NCI-H748 treated with DMSO at 0.1 percent for 48 hours (cell line): ENCODE data around the gene ADAM12.
"Not testable (repeated sequence)": the region's sequence is repeated elsewhere in the genome, so short reads cannot be mapped to it uniquely, and the experiment has no call there.

Source experiments
- DNase-seq: peaks from one replicate; lab custom pipeline; 2025; lab: John Stamatoyannopoulos, UW

ADAM12 gene

GRCh38 chr10:126175641-126176262 is 212.5 kb downstream of the ADAM12 start:
- DNase-seq: no peak

GRCh38 chr10:126172755-126173154 is 215.5 kb downstream of the ADAM12 start:
- not testable (repeated sequence) for DNase-seq

GRCh38 chr10:126171555-126171954 is 216.7 kb downstream of the ADAM12 start:
- no peak for DNase-seq

GRCh38 chr10:126170776-126171175 is 217.5 kb downstream of the ADAM12 start:
- DNase-seq: no peak

GRCh38 chr10:126170371-126170770 is 217.9 kb downstream of the ADAM12 start:
- DNase-seq: no peak

- DNase-seq: no peak
These were observed 218.4 kb downstream of the ADAM12 start for GRCh38 chr10:126169899-126170298.

- no peak for DNase-seq
These were observed 221.5 kb downstream of the ADAM12 start for GRCh38 chr10:126166797-126167196.

- DNase-seq: no peak
These were observed 222.4 kb downstream of the ADAM12 start for GRCh38 chr10:126165874-126166273.

GRCh38 chr10:126163506-126163905 is 224.8 kb downstream of the ADAM12 start:
- no peak for DNase-seq

- no peak for DNase-seq
These were observed 226.6 kb downstream of the ADAM12 start for GRCh38 chr10:126161691-126162090.

GRCh38 chr10:126160971-126161630 is 227.2 kb downstream of the ADAM12 start:
- DNase-seq: no peak

- no peak for DNase-seq
These were observed 227.7 kb downstream of the ADAM12 start for GRCh38 chr10:126160571-126160970.

- no peak for DNase-seq
These were observed 230.0 kb downstream of the ADAM12 start for GRCh38 chr10:126158133-126158892.

- DNase-seq: no peak
These were observed 231.1 kb downstream of the ADAM12 start for GRCh38 chr10:126157189-126157588.

- DNase-seq: no peak
These were observed 231.8 kb downstream of the ADAM12 start for GRCh38 chr10:126156503-126156902.

- no peak for DNase-seq
These were observed 232.3 kb downstream of the ADAM12 start for GRCh38 chr10:126156012-126156411.

- DNase-seq: no peak
These were observed 232.7 kb downstream of the ADAM12 start for GRCh38 chr10:126155528-126155927.

GRCh38 chr10:126153711-126154628 is 234.3 kb downstream of the ADAM12 start:
- no peak for DNase-seq

- DNase-seq: no peak
These were observed 240.2 kb downstream of the ADAM12 start for GRCh38 chr10:126147866-126148587.

- DNase-seq: no peak
These were observed 241.5 kb downstream of the ADAM12 start for GRCh38 chr10:126146771-126147170.

- no peak for DNase-seq
These were observed 245.2 kb downstream of the ADAM12 start for GRCh38 chr10:126143117-126143516.
